ENCODE results near the gene TEX26.

DNA sequence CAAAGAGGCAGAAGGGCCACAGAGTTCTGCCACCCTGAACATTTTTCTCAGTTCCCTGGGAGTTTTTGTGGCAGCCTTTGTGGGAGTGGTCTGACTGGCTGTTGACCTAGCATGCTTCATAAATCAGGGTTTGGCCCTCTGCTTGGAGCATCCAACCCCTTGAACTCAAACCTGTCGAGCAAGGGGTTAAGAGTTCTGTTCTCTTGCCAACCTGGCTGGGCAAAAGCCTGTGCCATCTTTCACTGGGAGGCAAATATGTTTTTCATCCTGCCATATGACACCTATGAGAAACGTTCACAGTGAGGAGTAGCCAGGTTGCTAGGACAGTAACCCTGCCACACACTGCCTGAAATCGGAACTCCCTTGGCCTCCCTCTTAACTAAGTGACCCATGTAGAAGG lies 7.7 kb upstream of the TEX26 start:
- no peak for TF ChIP-seq POLR2AphosphoS5 (IDR thresholded peaks at IDR 0.05; ENCODE audit: borderline replicate concordance, low read depth, low read length)
- no peak for TF ChIP-seq EZH2 (IDR thresholded peaks at IDR 0.05)
